Astrocyte (in vitro differentiated cells and primary cell): ENCODE results near the gene NAALADL2.

Experiments used
- CTCF ChIP-seq: IDR thresholded peaks from 2 replicates; pipeline ENCODE4 v1.5.1; 2011; ENCODE audit warnings: low read depth, mild to moderate bottlenecking, inconsistent platforms, low read length, moderate library complexity; ENCODE audit not compliant: insufficient read depth
- EZH2 ChIP-seq: IDR thresholded peaks from 2 replicates; pipeline ENCODE4 v1.6.1; 2012; ENCODE audit warnings: mild to moderate bottlenecking, low read length, inconsistent platforms; ENCODE audit not compliant: insufficient read depth

DNA sequence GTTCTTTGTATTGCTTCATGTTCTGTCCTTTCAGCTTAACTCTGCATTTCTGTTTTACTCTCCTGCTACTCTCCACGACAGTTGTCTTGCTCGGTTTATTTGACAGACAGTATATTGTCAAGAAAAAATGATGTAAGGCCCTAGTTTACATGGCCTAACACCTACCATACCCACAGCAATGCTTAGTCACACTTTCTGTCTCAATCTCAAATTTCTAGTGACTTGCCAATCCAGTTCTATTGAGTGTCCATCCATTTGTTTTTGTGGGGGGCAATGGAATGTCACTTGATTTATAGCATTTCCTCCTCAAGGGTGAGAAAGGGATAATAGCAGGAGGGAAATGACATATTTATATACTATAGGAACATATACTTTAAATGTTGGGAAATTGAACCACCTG, 676.2 kb downstream of the NAALADL2 start:
- TF ChIP-seq CTCF (no peak), EZH2 (no peak)
